MG63 (cell line): ENCODE results near the gene DNASE1L1. TPM values are rescaled to one million over a fixed set of nuclear protein-coding genes. Genes with fewer than 3 reads are reported as not detected.

Experiments used
- DNase-seq: peaks from one replicate; pipeline ENCODE4 v3.0.0-alpha.2; 2020
- H3K27me3 ChIP-seq: fragments of 250-450 bp; sonication (Bioruptor Pico); 2 replicates; pipeline ENCODE4 v1.5.1; 2020; ENCODE audit warnings: mild to moderate bottlenecking, moderate library complexity
- H3K36me3 ChIP-seq: fragments of 250-450 bp; sonication (Bioruptor Pico); 2 replicates; pipeline ENCODE4 v1.5.1; 2020; ENCODE audit warnings: mild to moderate bottlenecking, moderate library complexity
- H3K4me3 ChIP-seq: fragments of 250-450 bp; sonication (Bioruptor Pico); 2 replicates; pipeline ENCODE4 v1.5.1; 2020; ENCODE audit warnings: mild to moderate bottlenecking, moderate library complexity
- H3K9me3 ChIP-seq: fragments of 250-450 bp; sonication (Bioruptor Pico); 2 replicates; pipeline ENCODE4 v1.5.1; 2020; ENCODE audit warnings: mild to moderate bottlenecking, moderate library complexity
- total RNA-seq: library from RNA; depleted of rRNA; stranded (reverse); fragments of >200 nt; shearing (Covaris generic); gene quantifications from 2 replicates; pipeline ENCODE4 v1.2.3, GENCODE V29; 2014; ENCODE audit warnings: low replicate concordance

DNASE1L1 gene
- total RNA-seq, 1 experiment from 2014 or later: 20.0 TPM

- H3K4me3 ChIP-seq: peak within 1 kb of the TSS; percentile 67
- no peaks in the 10 kb centered on the region for H3K27me3 ChIP-seq
- H3K36me3 ChIP-seq: peaks cover 3% of the 10 kb centered on the region
- peak; percentile 98 for DNase-seq
- no peaks in the 10 kb centered on the region for H3K9me3 ChIP-seq
These were observed 30.1 kb downstream of the DNASE1L1 start, which contains the start of gene EMD for GRCh38 chrX:154378799-154379568. Gene EMD (plus strand): TSS chrX:154379295. CDS start chrX:154379485, 190 bp downstream.

- Histone ChIP-seq H3K36me3 (peaks cover 3% of the 10 kb centered on the region), H3K9me3 (no peaks in the 10 kb centered on the region), H3K4me3 (peak overlapping the region; percentile 50), H3K27me3 (no peaks in the 10 kb centered on the region)
- DNase-seq: peak; percentile 83
These were observed 30.8 kb downstream of the DNASE1L1 start for GRCh38 chrX:154378059-154378798.

- DNase-seq: no peak
- no peaks in the 10 kb centered on the region for H3K9me3 ChIP-seq
- no peaks in the 10 kb centered on the region for H3K27me3 ChIP-seq
- peaks cover 3% of the 10 kb centered on the region; the same call in 1 of the 2 replicates for H3K36me3 ChIP-seq
- H3K4me3 ChIP-seq: no peak overlapping the region
These were observed 32.3 kb downstream of the DNASE1L1 start for GRCh38 chrX:154376774-154377173.

- no peak for DNase-seq
- Histone ChIP-seq H3K27me3 (no peaks in the 10 kb centered on the region), H3K4me3 (peak overlapping the region; percentile 33), H3K9me3 (no peaks in the 10 kb centered on the region), H3K36me3 (peaks cover 9% of the 10 kb centered on the region)
These were observed 33.9 kb downstream of the DNASE1L1 start for GRCh38 chrX:154375156-154375504.

- H3K4me3 ChIP-seq: peak within 1 kb of the TSS; percentile 53
- DNase-seq: peak; percentile 54
These were observed 34.5 kb downstream of the DNASE1L1 start, which contains the start of gene FLNA for GRCh38 chrX:154374313-154375155. Gene FLNA (minus strand): TSS chrX:154374634. CDS start chrX:154371245, 3,389 bp downstream.

GRCh38 chrX:154373340-154374306 lies 35.4 kb downstream of the DNASE1L1 start:
- Histone ChIP-seq H3K27me3 (no peaks in the 10 kb centered on the region), H3K36me3 (peaks cover 15% of the 10 kb centered on the region), H3K4me3 (peak overlapping the region; percentile 53), H3K9me3 (no peaks in the 10 kb centered on the region)
- peak; percentile 74 for DNase-seq

More at GRCh38 chrX:154374313-154375155, 34.5 kb downstream of the DNASE1L1 start, which contains the start of gene FLNA:
- Histone ChIP-seq H3K27me3 (no peaks in the 10 kb centered on the region), H3K36me3 (peaks cover 12% of the 10 kb centered on the region), H3K9me3 (no peaks in the 10 kb centered on the region)

GRCh38 chrX:154372612-154373022 lies 36.4 kb downstream of the DNASE1L1 start:
- H3K36me3 ChIP-seq: peaks cover 25% of the 10 kb centered on the region
- H3K27me3 ChIP-seq: no peaks in the 10 kb centered on the region
- no peaks in the 10 kb centered on the region for H3K9me3 ChIP-seq
- no peak for DNase-seq
- H3K4me3 ChIP-seq: no peak overlapping the region

- Histone ChIP-seq H3K4me3 (peak overlapping the region; percentile 81), H3K9me3 (no peaks in the 10 kb centered on the region), H3K27me3 (no peaks in the 10 kb centered on the region), H3K36me3 (peaks cover 33% of the 10 kb centered on the region)
- no peak for DNase-seq
These were observed 37.2 kb downstream of the DNASE1L1 start for GRCh38 chrX:154371789-154372300.

GRCh38 chrX:154371017-154371788 lies 37.9 kb downstream of the DNASE1L1 start:
- Histone ChIP-seq H3K4me3 (peak overlapping the region; percentile 81), H3K27me3 (no peaks in the 10 kb centered on the region), H3K36me3 (peaks cover 40% of the 10 kb centered on the region), H3K9me3 (no peaks in the 10 kb centered on the region)
- DNase-seq: peak; percentile 94

GRCh38 chrX:154370300-154371016 lies 38.6 kb downstream of the DNASE1L1 start:
- peaks cover 47% of the 10 kb centered on the region for H3K36me3 ChIP-seq
- DNase-seq: peak; percentile 59
- no peaks in the 10 kb centered on the region for H3K27me3 ChIP-seq
- no peaks in the 10 kb centered on the region for H3K9me3 ChIP-seq
- peak overlapping the region; percentile 81 for H3K4me3 ChIP-seq

- H3K36me3 ChIP-seq: peaks cover 55% of the 10 kb centered on the region
- H3K9me3 ChIP-seq: no peaks in the 10 kb centered on the region
- DNase-seq: peak; percentile 92
- peak overlapping the region; percentile 81 for H3K4me3 ChIP-seq
- no peaks in the 10 kb centered on the region for H3K27me3 ChIP-seq
These were observed 39.4 kb downstream of the DNASE1L1 start for GRCh38 chrX:154369449-154370299.

- peaks cover 63% of the 10 kb centered on the region for H3K36me3 ChIP-seq
- peak overlapping the region; percentile 81 for H3K4me3 ChIP-seq
- no peaks in the 10 kb centered on the region for H3K27me3 ChIP-seq
- H3K9me3 ChIP-seq: no peaks in the 10 kb centered on the region
- DNase-seq: peak; percentile 91
These were observed 40.2 kb downstream of the DNASE1L1 start for GRCh38 chrX:154368630-154369448.
